GM10248 (cell line): ENCODE data around the gene PLA2G6.

ENCODE experiments used
- CTCF ChIA-PET: fragments of 300-600 bp; sonication (Branson Sonifier 250); formaldehyde crosslinking; extraction: SDS; loops from one replicate; lab custom pipeline; 2021; ENCODE audit warnings: antibody characterized with exemption; lab: Yijun Ruan, JAX
- POLR2A ChIA-PET: fragments of 350-650 bp; sonication (Branson Sonifier 250); formaldehyde crosslinking; extraction: SDS; loops from one replicate; lab custom pipeline; 2020; ENCODE audit warnings: antibody characterized with exemption; lab: Yijun Ruan, JAX
- DNase-seq: peaks from one replicate; pipeline ENCODE4 v3.0.0; 2012; ENCODE audit errors: extremely low spot score
- CTCF ChIP-seq: IDR thresholded peaks from 2 replicates; pipeline ENCODE4 v1.5.1; 2012; ENCODE audit warnings: mild to moderate bottlenecking, low read depth; ENCODE audit errors: extremely low read depth, missing control alignments, control extremely low read depth

PLA2G6 gene

DNA sequence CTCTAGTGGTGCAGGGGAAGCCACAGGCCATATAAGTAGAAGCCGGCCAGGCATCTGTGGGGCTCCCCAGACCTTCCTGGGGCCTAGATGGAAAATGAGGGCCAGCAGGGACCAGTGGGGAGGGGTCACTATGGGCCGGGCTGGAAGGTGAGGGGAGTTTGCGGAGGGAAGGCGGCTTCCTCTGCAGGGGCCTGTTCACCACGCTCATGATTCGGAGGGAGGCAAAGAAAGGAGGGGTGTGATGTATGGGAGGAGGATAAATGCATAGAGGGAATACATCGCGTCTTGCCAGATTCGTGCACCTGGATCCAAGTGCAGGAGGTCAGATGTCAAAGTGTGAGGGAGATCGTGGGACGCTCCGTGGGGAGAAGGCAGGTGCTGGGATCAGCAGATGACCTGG lies 104.5 kb downstream of the PLA2G6 start:
- POLR2A ChIA-PET: no interaction called here
- CTCF ChIA-PET: no interaction called here
- TF ChIP-seq CTCF: no peak
- DNase-seq: no peak

GRCh38 chr22:38075961-38076360 lies 105.7 kb downstream of the PLA2G6 start:
- CTCF ChIA-PET: no interaction called here
- no peak for DNase-seq
- POLR2A ChIA-PET: no interaction called here
- no peak for TF ChIP-seq CTCF

- POLR2A ChIA-PET: no interaction called here
- CTCF ChIA-PET: no interaction called here
- TF ChIP-seq CTCF: no peak
- DNase-seq: no peak
Observed at GRCh38 chr22:38075105-38075825, 106.4 kb downstream of the PLA2G6 start.

GRCh38 chr22:38074181-38075104 lies 107.2 kb downstream of the PLA2G6 start:
- ChIA-PET CTCF (interaction anchor here (3.4 kb wide), 1 partner anchor 22 kb away, joined by 12 read pairs; no protein-coding TSS in a partner anchor), POLR2A (no interaction called here)
- TF ChIP-seq CTCF: no peak
- DNase-seq: no peak

DNA sequence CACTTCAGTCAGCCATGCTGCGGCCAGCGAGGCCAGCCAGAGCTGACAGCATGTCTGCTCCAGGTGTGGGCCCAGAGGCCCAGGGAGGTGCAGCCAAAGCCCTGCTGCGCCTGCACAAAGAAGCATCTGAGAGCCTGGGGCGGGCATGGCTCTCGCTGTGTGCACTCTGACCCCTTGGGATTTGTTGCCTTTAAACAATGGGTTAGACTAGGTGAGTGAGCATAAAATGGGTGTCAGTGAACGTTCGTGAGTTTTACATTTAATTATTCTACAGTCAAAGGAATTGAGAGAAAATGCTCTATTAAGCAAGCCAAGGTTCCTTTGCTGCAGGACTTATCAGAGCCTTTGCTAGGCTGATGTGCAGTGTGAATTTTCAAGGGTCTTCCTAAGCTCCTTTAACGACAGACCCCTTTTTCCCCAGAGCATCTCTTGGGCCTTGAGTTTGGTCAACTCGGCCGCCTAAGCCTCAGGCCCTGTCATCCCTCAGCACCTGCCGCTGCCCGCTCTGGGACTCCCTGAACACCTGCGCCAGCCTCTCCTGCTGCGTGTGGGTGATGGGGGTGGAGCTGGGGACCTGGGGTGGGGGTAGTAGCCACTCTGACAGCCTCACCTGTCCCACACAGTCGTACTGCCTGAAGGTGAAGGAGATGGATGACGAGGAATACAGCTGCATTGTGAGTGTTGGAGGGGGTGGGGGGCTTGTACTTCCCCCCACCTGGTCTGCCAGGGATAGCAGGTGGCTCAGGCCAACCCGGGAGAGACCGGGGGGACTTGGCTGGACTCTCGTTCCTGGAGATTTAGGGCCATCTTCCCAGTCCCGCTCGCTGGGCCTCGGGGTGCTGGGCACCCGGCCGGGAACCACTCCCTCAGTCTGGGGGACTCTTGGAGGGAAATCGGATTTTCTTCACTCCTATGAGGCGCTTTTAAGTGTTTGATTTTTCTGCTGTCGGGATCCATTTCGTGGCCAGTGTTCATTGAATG lies 108.2 kb downstream of the PLA2G6 start:
- ChIA-PET POLR2A (no interaction called here), CTCF (interaction anchor here (1.2 to 3.4 kb wide), 2 partner anchors 19 to 21 kb away, joined by 3 to 12 read pairs; no protein-coding TSS in a partner anchor)
- no peak for TF ChIP-seq CTCF
- no peak for DNase-seq
